ENCODE data around the gene SPEF2. TPM values are rescaled to one million over a fixed set of nuclear protein-coding genes. Genes with fewer than 3 reads are reported as not detected.

The SPEF2 gene
- total and polyA plus RNA-seq, 2 experiments from 2014 or later: 0.17 to 0.21 TPM

GRCh38 chr5:35804841-35805240, 187.2 kb downstream of the SPEF2 start (continued):
- TF ChIP-seq CTCF (conservative IDR thresholded peaks at IDR 0.05; ENCODE audit: low read depth in 2 of 2): no peak
- TF ChIP-seq POLR2AphosphoS5 (IDR thresholded peaks at IDR 0.05; ENCODE audit: low read depth): no peak
- TF ChIP-seq JUNB (IDR thresholded peaks at IDR 0.05; ENCODE audit: unreplicated experiment): no peak
- TF ChIP-seq EZH2 (IDR thresholded peaks at IDR 0.05; ENCODE audit: low read depth, unreplicated experiment): no peak
- TF ChIP-seq, protein P1, sequence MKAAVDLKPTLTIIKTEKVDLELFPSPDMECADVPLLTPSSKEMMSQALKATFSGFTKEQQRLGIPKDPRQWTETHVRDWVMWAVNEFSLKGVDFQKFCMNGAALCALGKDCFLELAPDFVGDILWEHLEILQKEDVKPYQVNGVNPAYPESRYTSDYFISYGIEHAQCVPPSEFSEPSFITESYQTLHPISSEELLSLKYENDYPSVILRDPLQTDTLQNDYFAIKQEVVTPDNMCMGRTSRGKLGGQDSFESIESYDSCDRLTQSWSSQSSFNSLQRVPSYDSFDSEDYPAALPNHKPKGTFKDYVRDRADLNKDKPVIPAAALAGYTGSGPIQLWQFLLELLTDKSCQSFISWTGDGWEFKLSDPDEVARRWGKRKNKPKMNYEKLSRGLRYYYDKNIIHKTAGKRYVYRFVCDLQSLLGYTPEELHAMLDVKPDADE (IDR thresholded peaks at IDR 0.05): no peak

DNA sequence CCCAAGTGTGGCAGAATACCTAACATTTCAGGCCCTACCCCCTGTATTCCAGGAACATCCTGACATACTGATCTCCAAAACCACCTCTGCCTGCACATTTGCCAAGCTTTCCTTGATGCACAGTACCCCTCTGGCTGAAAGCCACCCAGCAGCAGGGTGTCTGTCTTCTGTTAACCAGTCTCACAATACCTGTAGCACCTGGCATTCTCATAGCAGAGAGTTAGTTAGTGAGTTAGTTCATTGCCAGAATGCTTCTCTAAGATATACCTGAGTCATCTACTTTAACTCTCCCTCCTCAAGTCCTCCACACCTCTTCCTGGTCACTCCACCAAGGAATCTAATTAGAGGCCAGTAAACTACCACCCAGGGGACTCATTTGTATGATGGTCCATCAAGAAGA, 192.9 kb downstream of the SPEF2 start:
- no peak overlapping the region for H3K27ac ChIP-seq (ENCODE audit: low read depth)
- H4K20me1 ChIP-seq (replicated peaks; ENCODE audit: insufficient read depth): no peaks in the 10 kb centered on the region
- ATAC-seq: no peak
- DNase-seq (ENCODE audit: low spot score): no peak
- Mint-ChIP-seq H3K27me3 (ENCODE audit: insufficient read depth, low read depth, poor library complexity) (peaks cover 2% of the 10 kb centered on the region), H3K27ac (no peak overlapping the region), H3K4me1 (no peaks in the 10 kb centered on the region), H3K4me3 (no peak overlapping the region), H3K36me3 (ENCODE audit: low read depth) (no peaks in the 10 kb centered on the region), H3K9me3 (no peaks in the 10 kb centered on the region)
- no peak overlapping the region for H2AFZ ChIP-seq
- H3K79me2 ChIP-seq (replicated peaks; ENCODE audit: insufficient read depth): no peaks in the 10 kb centered on the region
- no peaks in the 10 kb centered on the region for H3K9me2 ChIP-seq (ENCODE audit: insufficient read depth)
- no peaks in the 10 kb centered on the region for H3F3A ChIP-seq (replicated peaks; ENCODE audit: low read depth)
- H3K4me2 ChIP-seq: no peak overlapping the region
- H3K27me3 ChIP-seq (ENCODE audit: insufficient read depth): no peaks in the 10 kb centered on the region
- H3K4me1 ChIP-seq (ENCODE audit: insufficient read depth): no peaks in the 10 kb centered on the region
- H3K36me3 ChIP-seq (ENCODE audit: insufficient read depth): no peaks in the 10 kb centered on the region
- H3K4me3 ChIP-seq: no peak overlapping the region
- TF ChIP-seq, protein P1 (IDR thresholded peaks at IDR 0.05): no peak
- no peak for TF ChIP-seq EZH2 (IDR thresholded peaks at IDR 0.05; ENCODE audit: low read depth, unreplicated experiment)
- TF ChIP-seq JUNB (IDR thresholded peaks at IDR 0.05; ENCODE audit: unreplicated experiment): no peak
- no peak for TF ChIP-seq ZNF331 (CRISPR knock-in tag; IDR thresholded peaks at IDR 0.05; ENCODE audit: low read depth)
- no peak for TF ChIP-seq POLR2AphosphoS5 (IDR thresholded peaks at IDR 0.05; ENCODE audit: low read depth)
- TF ChIP-seq NANOG (IDR thresholded peaks at IDR 0.05; ENCODE audit: borderline replicate concordance): no peak
- TF ChIP-seq, protein P2, sequence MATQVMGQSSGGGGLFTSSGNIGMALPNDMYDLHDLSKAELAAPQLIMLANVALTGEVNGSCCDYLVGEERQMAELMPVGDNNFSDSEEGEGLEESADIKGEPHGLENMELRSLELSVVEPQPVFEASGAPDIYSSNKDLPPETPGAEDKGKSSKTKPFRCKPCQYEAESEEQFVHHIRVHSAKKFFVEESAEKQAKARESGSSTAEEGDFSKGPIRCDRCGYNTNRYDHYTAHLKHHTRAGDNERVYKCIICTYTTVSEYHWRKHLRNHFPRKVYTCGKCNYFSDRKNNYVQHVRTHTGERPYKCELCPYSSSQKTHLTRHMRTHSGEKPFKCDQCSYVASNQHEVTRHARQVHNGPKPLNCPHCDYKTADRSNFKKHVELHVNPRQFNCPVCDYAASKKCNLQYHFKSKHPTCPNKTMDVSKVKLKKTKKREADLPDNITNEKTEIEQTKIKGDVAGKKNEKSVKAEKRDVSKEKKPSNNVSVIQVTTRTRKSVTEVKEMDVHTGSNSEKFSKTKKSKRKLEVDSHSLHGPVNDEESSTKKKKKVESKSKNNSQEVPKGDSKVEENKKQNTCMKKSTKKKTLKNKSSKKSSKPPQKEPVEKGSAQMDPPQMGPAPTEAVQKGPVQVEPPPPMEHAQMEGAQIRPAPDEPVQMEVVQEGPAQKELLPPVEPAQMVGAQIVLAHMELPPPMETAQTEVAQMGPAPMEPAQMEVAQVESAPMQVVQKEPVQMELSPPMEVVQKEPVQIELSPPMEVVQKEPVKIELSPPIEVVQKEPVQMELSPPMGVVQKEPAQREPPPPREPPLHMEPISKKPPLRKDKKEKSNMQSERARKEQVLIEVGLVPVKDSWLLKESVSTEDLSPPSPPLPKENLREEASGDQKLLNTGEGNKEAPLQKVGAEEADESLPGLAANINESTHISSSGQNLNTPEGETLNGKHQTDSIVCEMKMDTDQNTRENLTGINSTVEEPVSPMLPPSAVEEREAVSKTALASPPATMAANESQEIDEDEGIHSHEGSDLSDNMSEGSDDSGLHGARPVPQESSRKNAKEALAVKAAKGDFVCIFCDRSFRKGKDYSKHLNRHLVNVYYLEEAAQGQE (IDR thresholded peaks at IDR 0.05; ENCODE audit: unreplicated experiment): no peak
- TF ChIP-seq EZH2phosphoT487 (IDR thresholded peaks at IDR 0.05; ENCODE audit: unreplicated experiment): no peak
- no peak for TF ChIP-seq CTCF (conservative IDR thresholded peaks at IDR 0.05; ENCODE audit: low read depth in 2 of 2)
- no peak for TF ChIP-seq CREB1 (CRISPR knock-in tag; IDR thresholded peaks at IDR 0.05; ENCODE audit: low read depth)
- TF ChIP-seq STAT1 (IDR thresholded peaks at IDR 0.05; ENCODE audit: unreplicated experiment): no peak
